NCI-H1417 treated with DMSO at 0.1 percent for 48 hours (cell line): ENCODE data around the gene TEKT2.

ENCODE experiments used
- DNase-seq: peaks from one replicate; lab custom pipeline; 2025; lab: John Stamatoyannopoulos, UW

TEKT2 gene

GRCh38 chr1:36106269-36106668 is 22.4 kb downstream of the TEKT2 start:
- DNase-seq: no peak

- DNase-seq: no peak
Observed at GRCh38 chr1:36107394-36107793, 23.5 kb downstream of the TEKT2 start.

- no peak for DNase-seq
Observed at GRCh38 chr1:36108314-36108713, 24.4 kb downstream of the TEKT2 start.

DNA sequence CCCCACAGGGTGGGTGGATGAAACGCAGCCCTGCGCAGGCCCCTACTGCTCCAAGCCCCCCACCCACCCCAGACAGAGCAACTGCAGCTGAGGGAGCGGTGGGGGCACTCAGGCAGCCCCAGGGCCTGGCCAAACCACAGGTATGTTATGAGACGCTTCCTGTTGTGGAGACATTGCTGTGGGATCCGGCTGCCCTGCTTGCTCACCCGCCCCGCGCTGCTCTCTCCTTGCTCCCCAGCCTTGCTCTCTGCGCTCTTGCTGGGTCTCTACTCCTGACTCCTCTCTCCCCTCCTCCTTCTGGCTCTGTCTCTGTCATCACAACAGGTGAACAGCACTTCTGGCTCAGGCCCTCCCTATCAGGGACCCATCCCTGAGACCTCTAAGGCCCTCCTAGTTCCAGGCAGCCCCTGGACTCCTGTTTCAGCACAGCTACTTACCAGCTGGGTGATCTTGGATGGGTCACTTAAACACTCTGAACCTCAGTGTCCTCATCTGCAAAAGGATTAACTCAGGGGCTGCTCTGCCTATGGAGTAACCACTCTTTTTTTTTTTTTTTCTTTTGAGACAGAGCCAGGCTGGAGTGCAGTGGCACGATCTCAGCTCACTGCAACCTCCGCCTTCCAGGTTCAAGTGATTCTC is 25.3 kb downstream of the TEKT2 start:
- no peak for DNase-seq

GRCh38 chr1:36111151-36111550 is 27.3 kb downstream of the TEKT2 start:
- DNase-seq: no peak

GRCh38 chr1:36112823-36113222 is 28.9 kb downstream of the TEKT2 start:
- DNase-seq: no peak

- DNase-seq: no peak
Observed at GRCh38 chr1:36114371-36114770, 30.5 kb downstream of the TEKT2 start.

DNA sequence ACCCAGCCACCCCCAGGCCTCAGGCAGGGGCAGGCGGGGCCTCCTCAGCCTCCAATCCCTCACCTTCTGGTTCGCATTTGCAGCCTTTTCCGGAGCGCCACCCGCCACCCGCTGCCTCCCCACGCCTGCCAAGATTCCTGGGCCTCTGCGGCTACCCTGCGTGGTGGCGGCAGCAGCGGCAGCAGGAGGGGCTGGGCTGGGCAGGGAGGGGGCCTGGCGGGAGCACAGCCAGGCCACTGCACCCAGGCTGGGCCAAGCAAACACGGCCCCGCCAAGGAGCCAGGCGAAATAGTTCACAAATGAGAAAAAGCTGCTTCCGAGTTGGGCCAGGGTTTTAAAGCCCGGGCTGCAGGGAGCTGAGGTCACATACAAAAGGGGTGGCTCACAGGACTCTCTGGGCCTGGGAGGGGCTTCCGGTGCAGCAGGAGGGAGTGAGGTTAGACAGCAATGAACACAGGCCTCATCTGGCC is 31.3 kb downstream of the TEKT2 start:
- DNase-seq: no peak

DNA sequence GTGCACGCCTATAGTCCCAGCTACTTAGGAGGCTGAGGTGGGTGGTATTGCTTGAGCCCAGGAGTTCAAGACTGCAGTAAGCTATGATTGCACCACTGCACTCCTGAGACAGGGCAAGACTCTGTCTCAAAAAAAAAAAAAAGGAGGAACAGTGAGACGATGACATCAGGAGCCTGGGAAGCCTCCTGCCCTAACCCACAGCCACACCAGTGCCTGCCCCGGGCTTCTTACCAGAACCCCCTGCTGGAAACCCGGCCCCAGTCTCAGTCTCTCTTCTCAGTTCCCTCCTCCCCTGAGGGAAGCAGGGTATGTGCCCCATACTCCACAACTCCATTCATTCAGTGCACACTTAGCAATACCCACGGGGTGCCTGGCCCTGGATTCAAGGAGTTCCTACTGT is 32.0 kb downstream of the TEKT2 start:
- no peak for DNase-seq

DNA sequence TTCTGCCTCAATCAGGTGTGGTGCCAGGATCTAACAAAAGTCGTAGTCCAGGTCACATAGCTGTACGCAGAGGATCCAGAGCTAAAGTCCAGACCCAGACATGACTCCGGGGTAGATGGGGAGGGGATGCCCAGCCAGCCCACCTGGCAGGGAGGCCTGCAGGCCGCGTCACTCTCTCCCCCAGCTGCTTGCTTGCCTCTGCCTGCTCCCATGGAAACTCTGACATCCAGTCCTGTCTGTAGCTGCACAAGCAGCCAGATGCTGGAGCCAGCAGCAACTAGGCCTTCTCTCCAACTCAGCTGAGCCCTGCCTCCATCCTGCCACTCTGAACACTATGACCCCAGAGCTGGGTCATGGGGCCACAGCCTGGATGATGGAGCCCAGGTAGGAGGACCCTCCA is 33.0 kb downstream of the TEKT2 start:
- DNase-seq: no peak

DNA sequence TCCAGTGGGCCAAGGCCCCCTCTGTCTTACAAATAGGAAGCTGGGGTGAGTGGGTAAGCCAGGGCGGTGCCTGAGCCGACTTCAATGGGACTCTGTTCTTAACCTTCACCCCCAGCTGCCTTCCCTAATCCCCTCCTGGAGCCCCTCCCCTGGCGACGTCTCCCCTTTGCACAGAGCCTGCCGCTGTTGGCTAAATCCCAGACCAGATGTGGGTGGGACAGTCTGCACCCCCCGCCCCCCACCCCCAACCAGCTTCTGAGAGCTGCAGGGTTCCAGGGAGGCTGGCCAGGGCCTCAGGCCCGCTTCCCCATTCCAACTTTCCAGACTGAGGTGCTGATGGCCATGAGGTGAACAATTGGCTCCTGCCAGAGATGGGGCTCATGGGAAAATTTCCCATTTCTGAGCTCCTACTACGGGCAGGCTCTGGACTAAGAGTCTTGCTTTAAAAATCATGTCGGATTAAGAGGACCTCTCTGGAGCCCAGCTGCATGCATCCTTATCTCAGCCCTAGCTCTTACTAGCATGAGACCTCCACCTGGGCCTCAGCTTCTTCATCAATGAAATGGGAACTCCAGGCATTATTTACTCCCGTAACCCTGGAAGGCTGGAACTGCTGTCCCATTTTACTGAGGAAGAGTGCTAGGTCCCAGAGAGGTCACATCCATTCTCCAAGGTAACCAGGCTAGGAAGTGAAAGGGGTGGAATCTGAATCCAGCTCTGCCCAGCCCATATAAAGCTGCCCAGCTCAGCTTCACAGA is 34.7 kb downstream of the TEKT2 start:
- no peak for DNase-seq

GRCh38 chr1:36119456-36119855 is 35.6 kb downstream of the TEKT2 start:
- DNase-seq: no peak

GRCh38 chr1:36122062-36123030 is 38.5 kb downstream of the TEKT2 start:
- DNase-seq: no peak

DNA sequence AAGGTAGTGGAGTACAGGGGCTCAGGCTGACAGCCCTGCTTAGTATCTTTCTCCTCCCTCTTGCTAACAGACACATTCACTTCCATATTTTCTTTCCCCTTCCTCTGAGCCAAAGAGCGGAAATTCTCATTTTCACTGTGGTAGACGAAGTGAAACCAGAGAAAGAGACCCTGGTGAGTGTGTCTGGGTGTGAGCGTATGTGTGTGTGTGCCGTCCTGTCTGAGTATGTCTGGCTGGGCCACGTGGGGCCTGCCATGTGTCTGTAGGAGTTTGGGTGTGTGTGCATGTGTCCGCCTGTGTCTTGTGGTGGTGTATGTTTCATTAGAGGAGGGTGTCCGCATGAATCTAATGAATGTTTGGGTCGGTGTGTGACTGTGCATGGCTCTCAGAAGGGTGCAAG is 39.5 kb downstream of the TEKT2 start:
- no peak for DNase-seq

- DNase-seq: no peak
Observed at GRCh38 chr1:36124404-36125128, 40.7 kb downstream of the TEKT2 start.

GRCh38 chr1:36125129-36125991 is 41.5 kb downstream of the TEKT2 start, which contains the start of gene COL8A2:
COL8A2 (minus strand) TSS chr1:36125222; CDS start chr1:36100242, 24,980 bp downstream.
- DNase-seq: no peak

GRCh38 chr1:36126005-36126716 is 42.3 kb downstream of the TEKT2 start:
- DNase-seq: no peak

DNA sequence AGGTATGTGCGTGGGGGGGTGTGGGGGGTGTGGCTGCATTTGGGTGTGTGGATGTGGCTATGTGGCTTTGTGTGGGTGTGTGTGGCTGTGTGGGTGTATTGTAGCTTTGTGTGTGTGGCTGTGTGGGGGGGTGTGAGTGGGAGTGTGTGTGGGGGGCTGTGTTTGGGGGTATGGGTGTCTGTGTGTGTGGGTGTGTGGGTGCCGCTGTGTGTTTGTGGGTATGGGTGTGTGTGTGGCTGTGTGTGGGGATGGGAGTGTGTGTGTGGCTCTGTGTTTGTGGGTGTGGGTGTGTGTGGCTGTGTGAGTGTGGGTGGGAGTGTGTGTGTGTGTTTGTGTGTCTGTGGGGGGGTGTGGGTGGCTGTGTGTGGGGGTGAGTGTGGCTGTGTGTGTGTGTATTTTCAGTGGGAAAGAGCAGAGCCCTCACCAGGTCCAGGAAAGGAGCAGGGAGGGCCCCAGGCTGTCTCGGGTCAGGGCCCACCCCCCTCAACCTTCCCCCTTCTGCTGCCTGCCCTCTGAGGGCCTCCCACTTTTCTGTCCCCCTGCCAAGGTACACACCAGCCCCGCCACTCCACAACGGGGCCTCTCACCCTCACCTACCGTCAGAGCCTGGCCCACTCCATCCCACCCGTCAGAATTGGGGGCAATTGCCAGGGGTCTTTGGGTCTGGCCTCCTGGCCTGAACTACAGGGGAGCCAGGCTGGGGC is 43.1 kb downstream of the TEKT2 start:
- DNase-seq: no peak

DNA sequence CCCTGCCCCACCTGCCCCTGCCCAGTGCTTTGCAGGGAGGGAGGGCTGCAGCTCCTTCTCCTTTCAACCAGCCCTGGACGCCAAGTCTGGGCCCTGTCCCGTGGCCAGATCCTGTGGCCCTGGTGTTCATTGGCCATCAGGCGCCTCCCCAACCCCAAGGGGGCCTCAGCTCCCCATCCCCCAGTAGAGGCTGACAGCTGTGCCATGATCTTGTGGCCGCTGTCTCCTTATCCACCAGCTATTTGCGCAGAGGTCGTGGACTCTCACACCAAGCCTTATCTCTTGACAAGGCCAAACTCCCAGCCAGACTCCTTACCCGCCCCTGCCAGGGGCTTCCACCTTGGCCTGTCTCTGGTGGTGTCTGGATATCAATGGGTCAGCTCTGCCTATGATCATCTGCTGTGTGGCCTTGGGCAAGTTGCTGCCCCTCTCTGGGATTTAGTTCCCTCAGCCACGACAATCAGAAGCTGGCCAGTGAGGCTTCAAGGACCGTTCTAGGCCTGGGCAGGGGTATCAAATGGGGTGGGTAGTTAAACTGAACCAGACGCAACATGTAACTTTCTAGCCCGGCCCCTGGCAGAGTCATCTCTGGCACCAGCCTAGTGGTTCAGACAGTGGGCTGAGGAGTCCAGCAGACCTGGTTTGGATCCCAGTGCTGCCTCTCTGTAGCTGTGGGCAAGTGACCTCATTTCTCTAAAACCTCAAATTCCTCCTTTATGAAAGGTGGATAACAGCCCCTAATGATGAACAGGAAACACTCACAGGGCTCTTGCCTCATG is 44.4 kb downstream of the TEKT2 start:
- DNase-seq: no peak
